Right atrium auricular region (tissue), 2 donors: ENCODE data around the gene RFTN1. TPM values are rescaled to one million over a fixed set of nuclear protein-coding genes. Genes with fewer than 3 reads are reported as not detected.

Experiments used
- DNase-seq: peaks from one replicate; pipeline ENCODE4 v3.0.0-alpha.2; 2019; ENCODE audit warnings: low spot score
- H3K27ac ChIP-seq, 2 donors: fragments of 200-600 bp; sonication (generic); 1 replicate in 1 of 2; 2 replicates in 1 of 2; pipeline ENCODE4 v1.5.1; 2016 to 2019
- H3K27me3 ChIP-seq, 2 donors: fragments of 200-600 bp; sonication (generic); one replicate each; pipeline versions ENCODE4 v1.5.1 to v1.6.0; 2017 to 2019
- H3K36me3 ChIP-seq: fragments of 200-600 bp; sonication (generic); one replicate; pipeline ENCODE4 v1.5.1; 2016
- H3K4me1 ChIP-seq, 2 donors: fragments of 200-600 bp; sonication (generic); one replicate each; pipeline versions ENCODE4 v1.5.1 to v1.6.0; 2017 to 2019
- H3K4me3 ChIP-seq, 2 donors: fragments of 200-600 bp; sonication (generic); 1 replicate in 1 of 2; 2 replicates in 1 of 2; pipeline ENCODE4 v1.5.1; 2017 to 2019; ENCODE audit warnings: mild to moderate bottlenecking in 1 of 2, moderate library complexity in 1 of 2
- H3K9me3 ChIP-seq, 2 donors: fragments of 200-600 bp; sonication (generic); one replicate each; pipeline ENCODE4 v1.5.1; 2019
- total RNA-seq, 2 donors: library from RNA; depleted of rRNA; stranded (reverse); fragments of >200 nt; gene quantifications; one replicate each; pipeline ENCODE4 v1.1.0, GENCODE V29; 2016
- TF ChIP-seq, protein P1 (sequence below), 2 donors: fragments of 200-600 bp; sonication (generic); IDR thresholded peaks; one replicate each; pipeline ENCODE4 v1.5.1; 2019; ENCODE audit warnings: antibody characterized with exemption in 2 of 2

The RFTN1 gene
- total RNA-seq, 2 donors from 2014 or later = 15.9 to 33.6 TPM

DNA sequence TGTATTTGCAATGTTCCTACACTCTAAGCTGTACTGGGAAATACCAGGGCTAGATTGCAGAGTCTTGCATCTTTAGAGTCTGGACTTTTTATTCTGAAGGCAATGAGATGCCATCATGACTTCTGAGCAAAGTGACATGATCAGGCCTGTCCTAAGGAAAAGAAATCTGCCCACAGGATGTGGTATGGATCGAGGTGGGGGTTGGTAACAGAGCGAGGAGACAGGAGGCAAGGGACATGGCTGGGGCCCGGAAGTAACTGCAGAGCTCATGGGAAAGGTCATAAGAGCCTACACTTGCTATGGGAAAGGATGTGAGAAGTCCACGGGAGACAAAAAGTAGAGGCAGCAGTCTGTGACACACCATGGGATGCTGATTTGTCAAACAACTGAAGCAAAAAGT, 126.9 kb downstream of the RFTN1 start:
- no peaks in the 10 kb centered on the region for H3K4me1 ChIP-seq
- H3K27ac ChIP-seq = no peak overlapping the region
- no peak overlapping the region for H3K4me3 ChIP-seq
- H3K9me3 ChIP-seq = no peaks in the 10 kb centered on the region
- TF ChIP-seq, protein P1, sequence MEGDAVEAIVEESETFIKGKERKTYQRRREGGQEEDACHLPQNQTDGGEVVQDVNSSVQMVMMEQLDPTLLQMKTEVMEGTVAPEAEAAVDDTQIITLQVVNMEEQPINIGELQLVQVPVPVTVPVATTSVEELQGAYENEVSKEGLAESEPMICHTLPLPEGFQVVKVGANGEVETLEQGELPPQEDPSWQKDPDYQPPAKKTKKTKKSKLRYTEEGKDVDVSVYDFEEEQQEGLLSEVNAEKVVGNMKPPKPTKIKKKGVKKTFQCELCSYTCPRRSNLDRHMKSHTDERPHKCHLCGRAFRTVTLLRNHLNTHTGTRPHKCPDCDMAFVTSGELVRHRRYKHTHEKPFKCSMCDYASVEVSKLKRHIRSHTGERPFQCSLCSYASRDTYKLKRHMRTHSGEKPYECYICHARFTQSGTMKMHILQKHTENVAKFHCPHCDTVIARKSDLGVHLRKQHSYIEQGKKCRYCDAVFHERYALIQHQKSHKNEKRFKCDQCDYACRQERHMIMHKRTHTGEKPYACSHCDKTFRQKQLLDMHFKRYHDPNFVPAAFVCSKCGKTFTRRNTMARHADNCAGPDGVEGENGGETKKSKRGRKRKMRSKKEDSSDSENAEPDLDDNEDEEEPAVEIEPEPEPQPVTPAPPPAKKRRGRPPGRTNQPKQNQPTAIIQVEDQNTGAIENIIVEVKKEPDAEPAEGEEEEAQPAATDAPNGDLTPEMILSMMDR (IDR thresholded peaks at IDR 0.05) = no peak
- no peak for DNase-seq
- H3K36me3 ChIP-seq = no peaks in the 10 kb centered on the region
- H3K27me3 ChIP-seq = no peaks in the 10 kb centered on the region

DNA sequence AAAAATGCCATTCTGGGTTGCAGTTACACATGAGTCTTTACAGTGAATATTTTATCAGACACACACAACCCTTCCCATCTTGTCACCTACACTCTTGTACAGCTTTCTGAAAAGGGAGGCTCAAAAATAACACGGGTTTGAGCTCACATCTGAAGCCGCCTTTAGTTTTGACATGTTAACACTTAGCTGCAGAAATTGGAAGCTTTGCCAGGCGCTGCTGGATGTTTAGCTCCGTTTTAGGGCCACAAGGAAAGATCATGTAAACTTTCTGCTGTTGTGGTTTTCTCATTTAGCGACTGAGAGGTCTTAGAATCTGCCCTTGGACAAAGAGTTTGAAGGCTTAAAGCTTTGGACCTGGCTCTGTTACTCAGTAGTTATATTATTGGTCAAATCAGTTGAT, 128.3 kb downstream of the RFTN1 start:
- Histone ChIP-seq H3K36me3 (no peaks in the 10 kb centered on the region), H3K4me1 (no peaks in the 10 kb centered on the region), H3K27me3 (no peaks in the 10 kb centered on the region), H3K27ac (no peak overlapping the region), H3K9me3 (no peaks in the 10 kb centered on the region), H3K4me3 (no peak overlapping the region)
- TF ChIP-seq, protein P1 (IDR thresholded peaks at IDR 0.05) = no peak
- DNase-seq = no peak

DNA sequence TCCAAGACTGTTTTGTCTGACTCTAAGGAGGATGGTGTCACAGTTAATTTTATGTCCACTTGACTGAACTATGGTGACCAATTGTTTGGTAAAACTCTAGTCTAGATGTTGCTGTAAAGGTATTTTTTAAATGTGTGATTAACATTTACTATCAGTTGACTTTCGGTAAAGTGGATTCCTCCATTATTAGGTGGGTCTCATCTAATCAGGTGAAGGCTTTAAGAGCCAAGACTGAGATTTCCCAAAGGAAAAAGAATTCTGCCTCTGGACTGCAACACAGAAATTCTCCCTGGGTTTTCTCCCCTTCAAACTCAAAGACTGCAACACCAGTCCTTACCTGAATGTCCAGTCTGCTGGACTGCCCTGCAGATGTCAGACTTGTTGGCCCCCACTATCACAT, 129.6 kb downstream of the RFTN1 start:
- no peak for DNase-seq
- no peaks in the 10 kb centered on the region for H3K36me3 ChIP-seq
- H3K4me1 ChIP-seq = no peaks in the 10 kb centered on the region
- H3K27ac ChIP-seq = no peak overlapping the region
- H3K4me3 ChIP-seq = no peak overlapping the region
- no peaks in the 10 kb centered on the region for H3K9me3 ChIP-seq
- no peaks in the 10 kb centered on the region for H3K27me3 ChIP-seq
- TF ChIP-seq, protein P1 (IDR thresholded peaks at IDR 0.05) = no peak

DNA sequence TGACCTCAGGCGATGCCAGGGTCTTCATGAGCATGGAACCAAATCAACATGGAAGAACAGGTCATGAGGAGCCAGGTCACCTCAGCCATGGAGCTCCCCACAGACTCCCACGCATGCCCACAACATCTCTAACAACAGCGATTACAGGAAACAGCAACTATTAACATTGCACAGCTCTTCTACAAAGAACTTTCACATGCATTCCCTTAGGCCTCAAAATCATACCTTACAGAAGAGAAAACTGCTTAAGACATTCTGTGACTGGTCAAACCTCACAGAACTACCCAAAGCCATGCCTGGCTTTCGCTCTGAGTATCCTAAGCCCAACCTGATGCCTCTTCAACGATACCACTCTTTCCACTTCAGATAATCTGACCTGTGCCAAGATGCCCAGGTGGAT, 130.7 kb downstream of the RFTN1 start:
- no peaks in the 10 kb centered on the region for H3K27me3 ChIP-seq
- DNase-seq = no peak
- TF ChIP-seq, protein P1 (IDR thresholded peaks at IDR 0.05) = no peak
- H3K4me3 ChIP-seq = no peak overlapping the region
- H3K36me3 ChIP-seq = no peaks in the 10 kb centered on the region
- peaks cover 0 to 5% of the 10 kb centered on the region in 2 donors for H3K4me1 ChIP-seq
- no peak overlapping the region for H3K27ac ChIP-seq
- no peaks in the 10 kb centered on the region for H3K9me3 ChIP-seq

DNA sequence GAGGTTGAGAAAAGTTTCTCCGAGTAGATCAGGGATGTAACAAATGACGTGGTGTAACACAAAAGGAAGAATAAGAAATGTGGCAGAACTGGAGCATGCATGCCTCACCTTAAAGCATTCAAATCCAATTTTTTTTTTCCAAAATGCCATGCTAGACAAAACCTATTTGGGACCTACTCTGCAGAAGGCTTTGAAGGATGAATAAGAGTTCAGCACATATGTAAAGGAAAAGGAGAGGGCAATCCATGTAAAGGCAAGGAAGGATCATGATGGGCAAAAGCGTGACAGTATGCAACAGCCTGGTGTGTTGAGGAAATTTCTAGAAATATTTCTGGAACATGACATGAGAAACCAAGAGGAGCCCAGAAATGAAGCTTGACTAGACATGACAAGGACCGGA, 132.1 kb downstream of the RFTN1 start:
- Histone ChIP-seq H3K4me3 (no peak overlapping the region), H3K36me3 (no peaks in the 10 kb centered on the region), H3K27ac (no peak overlapping the region), H3K9me3 (no peaks in the 10 kb centered on the region), H3K27me3 (no peaks in the 10 kb centered on the region), H3K4me1 (peaks cover 0 to 17% of the 10 kb centered on the region in 2 donors)
- TF ChIP-seq, protein P1 (IDR thresholded peaks at IDR 0.05) = no peak
- DNase-seq = no peak

DNA sequence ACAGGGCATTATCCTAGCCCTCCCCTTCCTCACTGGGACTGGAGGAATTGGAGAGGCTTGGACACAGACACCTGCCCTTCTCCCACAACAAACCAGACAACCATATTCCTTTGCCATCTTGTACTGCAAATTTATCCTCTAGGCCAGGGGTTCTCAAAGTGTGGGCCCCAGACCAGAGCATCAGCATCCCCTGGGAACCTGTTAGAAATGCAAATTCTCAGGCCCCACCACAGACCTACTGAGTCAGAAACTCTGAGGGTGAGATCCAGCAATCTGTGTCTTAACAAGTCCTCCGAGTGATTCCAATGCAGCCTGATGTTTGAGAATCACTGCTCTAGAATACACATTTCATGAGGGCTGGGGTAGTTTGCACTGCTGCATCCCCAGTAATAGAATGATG, 133.1 kb downstream of the RFTN1 start:
- peaks cover 0 to 18% of the 10 kb centered on the region in 2 donors for H3K4me1 ChIP-seq
- no peak overlapping the region for H3K4me3 ChIP-seq
- H3K27me3 ChIP-seq = no peaks in the 10 kb centered on the region
- no peaks in the 10 kb centered on the region for H3K9me3 ChIP-seq
- no peak overlapping the region for H3K27ac ChIP-seq
- no peak for DNase-seq
- no peaks in the 10 kb centered on the region for H3K36me3 ChIP-seq
- TF ChIP-seq, protein P1 (IDR thresholded peaks at IDR 0.05) = no peak
